Fibroblast of mammary gland (primary cell): ENCODE measurements around the gene DEFB113.

Experiments used
- DNase-seq: peaks from one replicate; pipeline ENCODE4 v3.0.0-alpha.2; 2010; ENCODE audit warnings: low read depth
- H3K4me3 ChIP-seq: 2 replicates; pipeline ENCODE4 v1.5.1; 2011; ENCODE audit warnings: low read depth, mild to moderate bottlenecking, low read length, moderate library complexity; ENCODE audit not compliant: control insufficient read depth
- TF ChIP-seq, protein P1 (sequence below): conservative IDR thresholded peaks from 2 replicates; pipeline ENCODE4 v1.5.1; 2011; ENCODE audit warnings: low read depth, low read length, inconsistent platforms; ENCODE audit not compliant: control insufficient read depth, insufficient read depth

Gene DEFB113

DNA sequence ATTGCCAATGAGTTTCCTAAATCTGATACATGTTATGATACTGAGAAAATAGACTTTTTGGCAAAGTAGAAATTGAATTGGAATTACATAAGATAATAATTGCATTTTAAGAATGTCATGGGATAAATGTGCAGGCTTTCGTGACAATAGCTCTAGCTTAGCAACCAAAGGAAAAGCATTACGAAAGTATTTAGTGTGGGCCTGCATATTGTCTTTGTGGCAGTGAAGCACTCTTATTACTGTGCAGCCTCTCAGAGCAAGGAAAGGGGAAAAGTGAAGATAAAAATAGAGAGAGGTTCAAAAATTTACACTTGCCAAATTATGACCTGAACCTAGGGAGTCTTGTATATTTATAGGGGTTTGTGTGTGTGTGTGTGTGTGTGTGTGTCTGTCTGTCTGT lies 12.6 kb upstream of the DEFB113 start:
- no peak for DNase-seq
- no peak overlapping the region for H3K4me3 ChIP-seq
- TF ChIP-seq, protein P1, sequence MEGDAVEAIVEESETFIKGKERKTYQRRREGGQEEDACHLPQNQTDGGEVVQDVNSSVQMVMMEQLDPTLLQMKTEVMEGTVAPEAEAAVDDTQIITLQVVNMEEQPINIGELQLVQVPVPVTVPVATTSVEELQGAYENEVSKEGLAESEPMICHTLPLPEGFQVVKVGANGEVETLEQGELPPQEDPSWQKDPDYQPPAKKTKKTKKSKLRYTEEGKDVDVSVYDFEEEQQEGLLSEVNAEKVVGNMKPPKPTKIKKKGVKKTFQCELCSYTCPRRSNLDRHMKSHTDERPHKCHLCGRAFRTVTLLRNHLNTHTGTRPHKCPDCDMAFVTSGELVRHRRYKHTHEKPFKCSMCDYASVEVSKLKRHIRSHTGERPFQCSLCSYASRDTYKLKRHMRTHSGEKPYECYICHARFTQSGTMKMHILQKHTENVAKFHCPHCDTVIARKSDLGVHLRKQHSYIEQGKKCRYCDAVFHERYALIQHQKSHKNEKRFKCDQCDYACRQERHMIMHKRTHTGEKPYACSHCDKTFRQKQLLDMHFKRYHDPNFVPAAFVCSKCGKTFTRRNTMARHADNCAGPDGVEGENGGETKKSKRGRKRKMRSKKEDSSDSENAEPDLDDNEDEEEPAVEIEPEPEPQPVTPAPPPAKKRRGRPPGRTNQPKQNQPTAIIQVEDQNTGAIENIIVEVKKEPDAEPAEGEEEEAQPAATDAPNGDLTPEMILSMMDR: no peak

DNA sequence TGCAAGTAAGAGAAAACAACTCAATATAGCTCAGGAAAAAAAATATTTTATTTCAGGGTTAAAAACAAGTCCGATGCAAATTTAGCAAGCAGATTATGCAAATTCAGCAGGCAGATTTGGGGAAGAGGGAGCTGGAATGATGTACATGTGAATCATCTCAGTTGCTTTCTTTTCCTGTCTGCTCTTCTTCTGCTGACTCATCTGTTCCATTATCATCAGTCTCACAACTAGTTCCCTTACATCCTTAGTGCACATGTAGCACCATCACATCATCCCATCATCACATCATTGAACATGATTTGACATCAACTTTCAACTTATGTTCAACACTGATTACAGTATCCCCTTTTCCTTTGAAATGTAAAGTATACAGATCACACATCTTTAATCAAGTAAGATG lies 11.5 kb upstream of the DEFB113 start:
- TF ChIP-seq, protein P1: no peak
- DNase-seq: peak; percentile 37
- no peak overlapping the region for H3K4me3 ChIP-seq

DNA sequence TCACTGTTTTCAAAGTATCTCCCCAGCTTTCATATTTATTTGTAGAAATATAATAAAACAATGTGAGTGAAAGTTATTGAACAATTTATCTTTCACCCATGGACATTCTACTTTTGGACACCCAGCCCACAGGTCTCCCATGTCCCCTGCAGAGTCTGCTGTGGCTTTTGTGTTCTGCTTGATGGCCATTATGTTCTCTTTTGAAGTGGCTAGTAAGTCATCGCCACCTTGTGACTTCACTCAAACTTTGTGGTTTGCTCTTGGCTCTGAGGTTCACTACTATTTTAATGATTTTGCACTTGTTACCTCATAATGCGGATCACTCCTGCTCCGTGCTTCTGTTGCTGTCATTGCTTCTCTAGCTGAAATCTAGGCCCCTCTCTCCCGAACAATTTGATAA lies 10.2 kb upstream of the DEFB113 start:
- TF ChIP-seq, protein P1: no peak
- H3K4me3 ChIP-seq: no peak overlapping the region
- no peak for DNase-seq

DNA sequence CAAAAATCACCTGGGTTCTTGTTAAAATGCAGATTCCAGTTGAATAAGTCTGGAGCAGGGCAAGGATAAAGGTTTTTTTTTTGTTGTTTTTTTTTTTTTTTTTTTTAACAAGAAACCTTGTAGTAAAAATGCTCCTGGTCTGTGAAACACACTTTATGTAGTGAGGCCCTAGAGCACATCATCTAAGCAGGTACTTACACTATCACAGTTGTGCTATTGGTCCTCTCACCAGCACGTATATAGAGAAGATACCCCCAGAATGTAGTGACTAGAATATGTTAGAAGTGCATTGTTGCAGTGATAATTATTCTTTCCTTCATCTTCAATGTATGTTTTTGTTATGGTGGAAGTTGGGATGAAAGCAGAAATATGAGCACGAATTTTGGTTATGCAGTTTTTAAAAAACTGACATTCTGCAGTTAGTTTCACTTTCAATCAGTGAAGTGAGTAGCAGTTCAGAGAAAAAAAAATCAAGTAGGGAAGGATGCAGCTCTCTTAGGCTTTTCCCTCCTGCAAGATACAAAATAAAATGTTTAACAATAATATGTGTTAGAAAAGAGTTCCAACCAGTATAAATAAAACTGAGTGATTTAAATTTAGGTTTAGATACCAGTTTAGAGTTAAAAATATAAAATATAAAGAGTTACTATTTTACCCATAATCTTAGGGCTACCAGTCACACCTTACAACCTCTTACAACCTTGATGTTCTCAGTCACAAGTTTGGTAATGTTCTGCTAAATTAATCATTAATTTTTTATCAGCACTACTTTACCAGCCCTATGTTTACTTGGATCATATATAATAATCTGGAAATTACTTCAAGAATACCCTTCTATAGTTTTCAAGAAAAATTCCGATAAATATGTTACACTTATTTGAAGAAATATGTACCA lies 9.2 kb upstream of the DEFB113 start:
- DNase-seq: no peak
- TF ChIP-seq, protein P1: no peak
- no peak overlapping the region for H3K4me3 ChIP-seq

DNA sequence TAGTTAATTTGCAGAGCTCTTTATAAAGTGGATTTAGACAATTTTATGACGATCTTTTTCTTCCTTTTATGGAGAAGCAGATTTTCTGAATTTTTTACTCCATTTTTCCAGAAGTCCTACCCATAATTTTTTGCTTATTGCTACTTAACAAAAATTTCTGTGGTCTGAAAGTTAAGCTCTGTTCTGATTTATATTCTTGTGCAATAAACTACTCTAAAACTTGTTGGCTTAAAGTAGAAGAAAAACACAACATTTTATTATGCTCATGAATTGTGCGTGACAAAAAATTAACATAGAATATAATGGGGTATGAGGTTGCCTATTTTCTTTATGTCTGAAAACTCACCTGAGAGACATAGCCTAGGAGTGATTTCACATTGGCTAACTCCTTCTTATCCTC lies 2.6 kb downstream of the DEFB113 start:
- no peak overlapping the region for H3K4me3 ChIP-seq
- DNase-seq: no peak
- TF ChIP-seq, protein P1: no peak

DNA sequence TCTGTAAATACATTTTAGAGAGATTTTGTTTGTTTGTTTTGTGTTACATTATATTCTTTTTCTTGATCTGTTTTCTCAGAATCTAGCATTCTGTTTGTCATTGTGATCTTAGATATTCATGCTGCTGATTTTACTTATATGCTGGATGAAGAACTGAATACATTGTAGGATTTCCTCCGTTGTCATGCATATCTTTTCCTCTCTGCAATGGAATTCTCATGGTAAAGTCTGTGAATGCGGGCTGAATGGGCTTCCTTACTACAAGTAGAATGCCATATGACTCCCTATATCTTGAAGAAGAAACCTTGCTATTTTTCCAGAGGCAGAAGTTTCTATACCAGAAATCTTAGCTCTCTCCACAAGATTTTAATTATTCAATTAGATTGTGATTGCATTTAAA lies 3.1 kb downstream of the DEFB113 start:
- no peak overlapping the region for H3K4me3 ChIP-seq
- TF ChIP-seq, protein P1: no peak
- no peak for DNase-seq

DNA sequence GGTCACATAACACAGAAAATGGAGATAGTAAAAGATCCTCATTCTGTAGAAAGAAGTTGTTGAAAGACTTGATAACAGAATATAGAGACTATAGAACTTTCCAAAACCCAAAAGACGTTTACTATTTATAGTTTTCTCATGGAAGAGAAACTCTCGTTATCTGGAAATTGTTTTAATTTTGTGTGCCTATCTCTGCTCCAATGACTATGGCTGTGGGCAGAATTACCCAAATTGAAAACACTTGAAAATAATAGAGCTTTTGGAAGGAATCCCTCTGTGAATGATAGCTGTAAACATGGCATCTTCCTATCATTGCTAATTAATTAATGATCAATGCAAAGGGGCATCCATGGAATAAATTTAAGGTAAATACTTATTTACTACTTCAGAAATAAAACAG lies 5.4 kb downstream of the DEFB113 start, which contains the start of gene DEFB114:
DEFB114 (minus strand) TSS at position 101 of the 400 bp plus-strand sequence; CDS start at position 42, 59 bp downstream.
- TF ChIP-seq, protein P1: no peak
- no peak within 1 kb of the TSS for H3K4me3 ChIP-seq
- DNase-seq: no peak
